Mesodermal cell (in vitro differentiated cells): ENCODE results near the gene CHCHD3.

ENCODE experiments used
- H3K27ac ChIP-seq: 2 replicates; pipeline ENCODE4 v1.7.0; 2013; ENCODE audit warnings: mild to moderate bottlenecking, low read depth, low read length, moderate library complexity; ENCODE audit not compliant: severe bottlenecking
- H3K36me3 ChIP-seq: 2 replicates; pipeline ENCODE4 v1.7.1; 2013; ENCODE audit warnings: mild to moderate bottlenecking, low read length, moderate library complexity; ENCODE audit not compliant: control insufficient read depth, insufficient read depth
- H3K4me1 ChIP-seq: one replicate; pipeline ENCODE4 v1.7.1; 2013; ENCODE audit warnings: mild to moderate bottlenecking, low read length; ENCODE audit not compliant: insufficient read depth, control insufficient read depth, poor library complexity, severe bottlenecking
- H3K4me3 ChIP-seq: 2 replicates; pipeline ENCODE4 v1.7.0; 2013; ENCODE audit warnings: low read length, control low read depth, mild to moderate bottlenecking; ENCODE audit not compliant: insufficient read depth, poor library complexity, severe bottlenecking; ENCODE audit errors: extremely low read depth
- H3K9me3 ChIP-seq: 2 replicates; pipeline ENCODE4 v1.7.1; 2013; ENCODE audit warnings: mild to moderate bottlenecking, low read length, moderate library complexity; ENCODE audit not compliant: control insufficient read depth
- WGBS, 2 experiments: methylation state at CpG; one replicate each; pipeline ENCODE4 v1.1.5; 2013; ENCODE audit warnings: missing lambda C conversion rate in 2 of 2; ENCODE audit not compliant: insufficient coverage in 2 of 2; 5-methylcytosine and 5-hydroxymethylcytosine counted together

CHCHD3 gene

GRCh38 chr7:132777956-132778355 lies 303.9 kb downstream of the CHCHD3 start:
- Histone ChIP-seq H3K9me3 (no peaks in the 10 kb centered on the region), H3K4me1 (peaks cover under 1% of the 10 kb centered on the region), H3K27ac (no peak overlapping the region), H3K4me3 (no peak overlapping the region), H3K36me3 (no peaks in the 10 kb centered on the region)
- WGBS, 2 experiments = 89 to 95% methylated on average over 1 to 2 of the region's 4 CpGs

GRCh38 chr7:132777414-132777813 lies 304.5 kb downstream of the CHCHD3 start:
- Histone ChIP-seq H3K4me1 (no peaks in the 10 kb centered on the region), H3K4me3 (no peak overlapping the region), H3K27ac (no peak overlapping the region), H3K36me3 (no peaks in the 10 kb centered on the region), H3K9me3 (no peaks in the 10 kb centered on the region)
- WGBS, 2 experiments = 94 to 100% methylated on average over 7 of the region's 7 CpGs

- Histone ChIP-seq H3K4me1 (no peaks in the 10 kb centered on the region), H3K4me3 (no peak overlapping the region), H3K9me3 (no peaks in the 10 kb centered on the region), H3K36me3 (no peaks in the 10 kb centered on the region), H3K27ac (no peak overlapping the region)
- WGBS, 2 experiments = 89 to 93% methylated on average over 1 to 3 of the region's 5 CpGs
These were observed 305.8 kb downstream of the CHCHD3 start for GRCh38 chr7:132776048-132776620.

DNA sequence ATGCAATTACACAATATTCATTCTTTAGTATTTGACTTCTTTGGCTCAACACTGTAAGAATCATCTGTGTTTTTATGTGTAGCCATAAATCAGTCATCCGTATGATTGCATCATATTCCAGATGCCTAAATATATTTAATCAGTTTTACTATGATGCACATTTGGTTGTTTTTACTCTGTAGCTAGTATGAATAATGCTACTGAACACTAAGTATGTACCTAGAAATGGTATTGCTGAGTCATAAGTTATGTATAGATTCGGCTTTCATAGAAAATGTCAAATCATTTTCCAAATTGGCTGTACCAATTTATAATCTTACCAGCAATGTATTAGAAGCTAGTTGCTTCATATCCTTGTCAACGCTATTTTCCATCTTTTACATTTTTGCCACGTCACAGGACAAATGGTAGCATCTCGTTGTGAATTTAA lies 308.3 kb downstream of the CHCHD3 start:
- Histone ChIP-seq H3K36me3 (no peaks in the 10 kb centered on the region), H3K4me1 (no peaks in the 10 kb centered on the region), H3K27ac (no peak overlapping the region), H3K9me3 (peaks cover 4% of the 10 kb centered on the region), H3K4me3 (no peak overlapping the region)
- 83 to 93% methylated on average over 2 to 4 of the region's 5 CpGs for WGBS, 2 experiments

DNA sequence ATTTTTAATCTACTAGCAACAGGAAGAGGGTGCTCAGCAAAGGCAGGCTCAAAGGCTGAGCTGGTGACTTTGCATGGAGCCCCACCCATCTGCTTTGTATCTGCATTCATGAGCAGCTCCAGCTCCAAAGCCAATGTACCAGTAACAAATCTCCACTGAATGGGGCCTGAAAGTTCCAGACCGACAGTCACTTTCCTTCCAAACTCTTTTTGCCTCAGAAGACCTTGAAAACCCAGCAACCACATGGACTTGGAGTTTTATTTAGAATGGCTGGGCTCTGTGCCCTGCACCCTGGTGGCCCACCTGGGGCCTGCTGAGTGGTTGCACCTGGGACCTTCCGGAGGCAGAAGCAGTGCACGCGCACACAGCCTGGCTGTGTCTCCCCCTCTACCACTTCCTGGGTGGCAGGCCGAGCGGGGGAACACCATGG lies 310.6 kb downstream of the CHCHD3 start:
- no peaks in the 10 kb centered on the region for H3K4me1 ChIP-seq
- H3K27ac ChIP-seq = no peak overlapping the region
- 87 to 90% methylated on average over 3 to 6 of the region's 6 CpGs for WGBS, 2 experiments
- peaks cover 4% of the 10 kb centered on the region for H3K9me3 ChIP-seq
- H3K36me3 ChIP-seq = no peaks in the 10 kb centered on the region
- H3K4me3 ChIP-seq = no peak overlapping the region

- H3K4me3 ChIP-seq = no peak overlapping the region
- 87% methylated on average over 2 of the region's 2 CpGs; no CpG with 5 or more reads in 1 of the 2 experiments for WGBS, 2 experiments
- peaks cover 4% of the 10 kb centered on the region for H3K9me3 ChIP-seq
- no peak overlapping the region for H3K27ac ChIP-seq
- H3K36me3 ChIP-seq = no peaks in the 10 kb centered on the region
- no peaks in the 10 kb centered on the region for H3K4me1 ChIP-seq
These were observed 311.8 kb downstream of the CHCHD3 start for GRCh38 chr7:132770055-132770454.

GRCh38 chr7:132769280-132769679 lies 312.6 kb downstream of the CHCHD3 start:
- H3K9me3 ChIP-seq = peaks cover 4% of the 10 kb centered on the region
- H3K27ac ChIP-seq = no peak overlapping the region
- WGBS, 2 experiments = no CpG with 5 or more reads among the region's 2 CpGs
- H3K4me1 ChIP-seq = no peaks in the 10 kb centered on the region
- no peak overlapping the region for H3K4me3 ChIP-seq
- no peaks in the 10 kb centered on the region for H3K36me3 ChIP-seq

GRCh38 chr7:132768099-132768498 lies 313.8 kb downstream of the CHCHD3 start:
- 90% methylated on average over 2 of the region's 3 CpGs; no CpG with 5 or more reads in 1 of the 2 experiments for WGBS, 2 experiments
- Histone ChIP-seq H3K9me3 (peaks cover 4% of the 10 kb centered on the region), H3K4me3 (no peak overlapping the region), H3K4me1 (no peaks in the 10 kb centered on the region), H3K36me3 (no peaks in the 10 kb centered on the region), H3K27ac (no peak overlapping the region)

DNA sequence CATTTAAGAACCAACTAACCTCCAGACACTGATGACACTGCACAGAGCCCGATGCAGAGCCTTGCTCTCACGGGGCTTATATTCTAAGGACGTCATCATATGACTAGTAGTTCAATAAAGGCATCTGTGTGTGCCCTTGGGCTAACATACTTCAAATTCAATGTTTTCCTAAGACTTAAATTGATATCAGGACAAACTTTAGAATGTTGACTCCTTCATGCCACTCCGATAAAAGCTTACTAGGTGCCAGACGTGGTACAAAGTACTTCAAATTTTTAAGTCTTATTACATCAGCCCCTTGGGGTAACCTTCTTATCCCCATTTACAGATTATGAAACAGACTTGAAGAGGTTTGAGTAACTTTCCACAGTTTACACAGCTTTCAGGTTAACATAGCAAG lies 314.5 kb downstream of the CHCHD3 start:
- Histone ChIP-seq H3K36me3 (no peaks in the 10 kb centered on the region), H3K27ac (no peak overlapping the region), H3K4me3 (no peak overlapping the region), H3K4me1 (no peaks in the 10 kb centered on the region), H3K9me3 (peaks cover 4% of the 10 kb centered on the region)
- 84 to 100% methylated on average over 2 to 5 of the region's 5 CpGs for WGBS, 2 experiments

- H3K4me1 ChIP-seq = no peaks in the 10 kb centered on the region
- H3K4me3 ChIP-seq = no peak overlapping the region
- no peak overlapping the region for H3K27ac ChIP-seq
- H3K9me3 ChIP-seq = peaks cover 4% of the 10 kb centered on the region
- no peaks in the 10 kb centered on the region for H3K36me3 ChIP-seq
- WGBS, 2 experiments = 83 to 89% methylated on average over 1 of the region's 1 CpG
These were observed 315.2 kb downstream of the CHCHD3 start for GRCh38 chr7:132766660-132767059.

- no peak overlapping the region for H3K4me3 ChIP-seq
- H3K9me3 ChIP-seq = peaks cover 4% of the 10 kb centered on the region
- WGBS, 2 experiments = 89 to 94% methylated on average over 8 to 10 of the region's 11 CpGs
- no peaks in the 10 kb centered on the region for H3K4me1 ChIP-seq
- no peaks in the 10 kb centered on the region for H3K36me3 ChIP-seq
- no peak overlapping the region for H3K27ac ChIP-seq
These were observed 316.0 kb downstream of the CHCHD3 start for GRCh38 chr7:132765861-132766260.
